H1 (cell line): ENCODE measurements around the gene LRRC49. TPM values are rescaled to one million over a fixed set of nuclear protein-coding genes. Genes with fewer than 3 reads are reported as not detected.

ENCODE experiments used
- CTCF ChIA-PET: fragments of 300-600 bp; sonication (Branson Sonifier 250); formaldehyde crosslinking; loops from one replicate; lab custom pipeline; 2021; ENCODE audit not compliant: partially characterized antibody; lab: Charles Lee
- POLR2A ChIA-PET: fragments of 300-600 bp; sonication (Branson Sonifier 250); formaldehyde crosslinking; loops from one replicate; lab custom pipeline; 2021; ENCODE audit warnings: inconsistent platforms; ENCODE audit not compliant: partially characterized antibody; lab: Charles Lee
- DNase-seq, 2 experiments: peaks; one replicate each; pipeline versions ENCODE4 v3.0.0 to v3.0.0-alpha.2; 2010 to 2022; ENCODE audit warnings: low spot score in 2 of 2, low read depth in 1 of 2, mixed read lengths in 1 of 2
- FAIRE-seq: peaks from 2 replicates; lab custom pipeline; 2011; peaks lifted over from hg19 to GRCh38; lab: Jason Lieb, UNC
- H2AFZ ChIP-seq: 2 replicates; pipeline ENCODE4 v1.8.1; 2012; ENCODE audit warnings: low read length, inconsistent platforms
- H2AK5ac ChIP-seq: 2 replicates; pipeline ENCODE4 v1.6.1; 2013; ENCODE audit warnings: low read depth, low read length
- H2BK120ac ChIP-seq: replicated peaks from 2 replicates; pipeline ENCODE3; 2013; ENCODE audit warnings: low read depth, low read length, inconsistent platforms
- H2BK12ac ChIP-seq: 2 replicates; pipeline ENCODE4 v1.6.1; 2013; ENCODE audit warnings: low read depth, low read length
- H2BK15ac ChIP-seq: 2 replicates; pipeline ENCODE4 v1.6.1; 2013; ENCODE audit warnings: low read length
- H2BK20ac ChIP-seq: 2 replicates; pipeline ENCODE4 v1.6.1; 2013; ENCODE audit warnings: low read length
- H2BK5ac ChIP-seq: 2 replicates; pipeline ENCODE4 v1.6.1; 2013; ENCODE audit warnings: low read depth, low read length
- H3K14ac ChIP-seq: 2 replicates; pipeline ENCODE4 v1.6.1; 2013; ENCODE audit warnings: inconsistent platforms; ENCODE audit not compliant: insufficient read length
- H3K18ac ChIP-seq: 2 replicates; pipeline ENCODE4 v1.6.1; 2013; ENCODE audit warnings: low read length; ENCODE audit errors: extremely low read depth
- H3K23ac ChIP-seq: 2 replicates; pipeline ENCODE4 v1.6.1; 2013; ENCODE audit warnings: inconsistent platforms; ENCODE audit not compliant: insufficient read length
- H3K23me2 ChIP-seq: 2 replicates; pipeline ENCODE4 v1.6.1; 2013; ENCODE audit warnings: low read depth, low read length
- H3K27ac ChIP-seq: 2 replicates; pipeline ENCODE4 v1.6.1; 2011; ENCODE audit warnings: low read depth, low read length, inconsistent platforms
- H3K27me3 ChIP-seq, 4 experiments: replicated peaks in 1 of 4; 1 replicate in 1 of 4; 2 replicates in 3 of 4; pipeline versions ENCODE4 v1.6.1 to v1.8.1; 2011 to 2013; ENCODE audit warnings: low read length in 3 of 4, mild to moderate bottlenecking in 3 of 4, inconsistent platforms in 2 of 4, mixed read lengths in 2 of 4, moderate library complexity in 1 of 4; ENCODE audit not compliant: control insufficient read depth in 3 of 4, insufficient read depth in 3 of 4; ENCODE audit errors: extremely low read depth in 1 of 4
- H3K36me3 ChIP-seq, 4 experiments: 2 replicates each; pipeline versions ENCODE4 v1.6.1 to v1.8.1; 2011 to 2013; ENCODE audit warnings: mild to moderate bottlenecking in 4 of 4, low read length in 3 of 4, moderate library complexity in 2 of 4, control low read depth in 1 of 4, inconsistent platforms in 1 of 4; ENCODE audit not compliant: insufficient read depth in 4 of 4, control insufficient read depth in 2 of 4
- H3K4ac ChIP-seq: replicated peaks from 2 replicates; pipeline ENCODE3; 2013; ENCODE audit warnings: low read length, low read depth, mixed read lengths, inconsistent platforms; ENCODE audit not compliant: insufficient read length
- H3K4me1 ChIP-seq, 4 experiments: replicated peaks in 1 of 4; 1 replicate in 1 of 4; 2 replicates in 3 of 4; pipeline versions ENCODE4 v1.6.1 to v1.8.1; 2011 to 2013; ENCODE audit warnings: low read length in 3 of 4, inconsistent platforms in 2 of 4, mixed read lengths in 1 of 4; ENCODE audit not compliant: insufficient read depth in 4 of 4, control insufficient read depth in 3 of 4
- H3K4me2 ChIP-seq, 2 experiments: 2 replicates each; pipeline versions ENCODE4 v1.6.1 to v1.8.1; 2011 to 2013; ENCODE audit warnings: low read depth in 2 of 2, low read length in 2 of 2, control low read depth in 1 of 2, inconsistent platforms in 1 of 2, mild to moderate bottlenecking in 1 of 2; ENCODE audit not compliant: insufficient read depth in 1 of 2
- H3K4me3 ChIP-seq, 4 experiments: fragments of 200-600, 300-600 bp in 1 of 4; sonication (generic), shearing (Covaris generic), sonication (Bioruptor Twin) in 1 of 4; 2 replicates each; pipeline versions ENCODE4 v1.5.1 to v1.8.1; 2011 to 2016; ENCODE audit warnings: low read length in 4 of 4, low read depth in 3 of 4, control low read depth in 2 of 4, inconsistent platforms in 2 of 4, mild to moderate bottlenecking in 2 of 4, mixed read lengths in 1 of 4, moderate library complexity in 1 of 4; ENCODE audit not compliant: insufficient read depth in 2 of 4; ENCODE audit errors: extremely low read depth in 1 of 4
- H3K56ac ChIP-seq: replicated peaks from 2 replicates; pipeline ENCODE3; 2013; ENCODE audit warnings: low read depth, mild to moderate bottlenecking, mixed read lengths, low read length, inconsistent platforms; ENCODE audit not compliant: insufficient read length
- H3K79me1 ChIP-seq: 2 replicates; pipeline ENCODE4 v1.6.1; 2013; ENCODE audit warnings: low read depth, low read length, control low read depth
- H3K79me2 ChIP-seq, 2 experiments: 2 replicates each; pipeline versions ENCODE4 v1.6.1 to v1.8.1; 2012 to 2013; ENCODE audit warnings: low read length in 2 of 2, mild to moderate bottlenecking in 2 of 2, inconsistent platforms in 1 of 2; ENCODE audit not compliant: insufficient read depth in 2 of 2, control insufficient read depth in 1 of 2
- H3K9ac ChIP-seq, 4 experiments: replicated peaks in 1 of 4; 1 replicate in 1 of 4; 2 replicates in 3 of 4; pipeline versions ENCODE4 v1.6.1 to v1.8.1; 2011 to 2013; ENCODE audit warnings: low read depth in 3 of 4, low read length in 3 of 4, control low read depth in 2 of 4, mild to moderate bottlenecking in 2 of 4, moderate library complexity in 2 of 4, inconsistent platforms in 1 of 4; ENCODE audit errors: extremely low read depth in 1 of 4
- H3K9me3 ChIP-seq, 2 experiments: 2 replicates each; pipeline versions ENCODE4 v1.6.1 to v1.8.1; 2012 to 2013; ENCODE audit warnings: mild to moderate bottlenecking in 2 of 2, moderate library complexity in 2 of 2, control low read depth in 1 of 2, inconsistent platforms in 1 of 2, low read depth in 1 of 2, low read length in 1 of 2, mixed read lengths in 1 of 2; ENCODE audit not compliant: insufficient read depth in 2 of 2
- H4K20me1 ChIP-seq, 2 experiments: replicated peaks in 1 of 2; 2 replicates each; pipeline versions ENCODE3 to v1.8.1; 2011 to 2013; ENCODE audit warnings: inconsistent platforms in 2 of 2, low read length in 2 of 2, mild to moderate bottlenecking in 1 of 2; ENCODE audit not compliant: insufficient read depth in 2 of 2, control insufficient read depth in 1 of 2
- H4K5ac ChIP-seq: 2 replicates; pipeline ENCODE4 v1.6.1; 2013; ENCODE audit warnings: low read length, low read depth, mixed read lengths, inconsistent platforms; ENCODE audit not compliant: insufficient read length
- H4K8ac ChIP-seq: 2 replicates; pipeline ENCODE4 v1.8.0; 2013; ENCODE audit warnings: mild to moderate bottlenecking, moderate library complexity, low read length, inconsistent platforms; ENCODE audit not compliant: insufficient read depth; ENCODE audit errors: extremely low read depth
- H4K91ac ChIP-seq: replicated peaks from 2 replicates; pipeline ENCODE3; 2013; ENCODE audit warnings: low read length, mixed read lengths, inconsistent platforms; ENCODE audit not compliant: insufficient read length
- ATF3 ChIP-seq: IDR thresholded peaks from 2 replicates; pipeline ENCODE4 v1.6.1; 2011; ENCODE audit warnings: low read depth, mild to moderate bottlenecking, low read length; ENCODE audit not compliant: insufficient read depth
- EGR1 ChIP-seq: IDR thresholded peaks from 2 replicates; pipeline ENCODE4 v1.6.1; 2011; ENCODE audit warnings: low read depth, low read length, borderline replicate concordance
- EZH2 ChIP-seq: fragments of 200-600 bp; sonication (generic); IDR thresholded peaks from 2 replicates; pipeline ENCODE4 v1.7.1; 2012; ENCODE audit warnings: low read depth, mild to moderate bottlenecking, moderate library complexity, low read length, inconsistent platforms; ENCODE audit not compliant: severe bottlenecking
- HDAC6 ChIP-seq: IDR thresholded peaks from one replicate; pipeline ENCODE4 v1.7.1; 2012; ENCODE audit warnings: low read depth, mild to moderate bottlenecking, inconsistent platforms, low read length, moderate library complexity
- KDM1A ChIP-seq: fragments of 200-600, 300-600 bp; sonication (generic); IDR thresholded peaks from 2 replicates; pipeline ENCODE4 v1.7.1; 2016; ENCODE audit warnings: mild to moderate bottlenecking, low read length, borderline replicate concordance
- KDM5A ChIP-seq: fragments of 200-600 bp; IDR thresholded peaks from 2 replicates; pipeline ENCODE4 v1.7.1; 2012; ENCODE audit warnings: mild to moderate bottlenecking, low read length, inconsistent platforms, mixed read lengths
- POLR2AphosphoS5 ChIP-seq: IDR thresholded peaks from 2 replicates; pipeline ENCODE4 v1.6.1; 2011; ENCODE audit warnings: low read depth, low read length
- RFX5 ChIP-seq: IDR thresholded peaks from 2 replicates; pipeline ENCODE4 v1.6.1; 2011; ENCODE audit warnings: low read depth, low read length, improper control_type of control experiment, borderline replicate concordance
- SIX5 ChIP-seq: IDR thresholded peaks from 2 replicates; pipeline ENCODE4 v1.6.1; 2011; ENCODE audit warnings: mild to moderate bottlenecking, low read depth, low read length
- SP1 ChIP-seq: IDR thresholded peaks from 2 replicates; pipeline ENCODE4 v1.6.1; 2011; ENCODE audit warnings: low read depth, low read length
- SP2 ChIP-seq: IDR thresholded peaks from 2 replicates; pipeline ENCODE4 v1.6.1; 2012; ENCODE audit warnings: mild to moderate bottlenecking, low read length, inconsistent platforms
- TAF1 ChIP-seq: IDR thresholded peaks from 2 replicates; pipeline ENCODE4 v1.6.1; 2011; ENCODE audit warnings: mild to moderate bottlenecking, low read depth, low read length
- USF2 ChIP-seq: IDR thresholded peaks from 2 replicates; pipeline ENCODE4 v1.6.1; 2011; ENCODE audit warnings: low read length, improper control_type of control experiment
- WGBS, 2 experiments: shearing (Covaris generic) in 1 of 2; methylation state at CpG; one replicate each; pipeline versions ENCODE4 v1.1.6 to v1.1.7; 2013 to 2015; ENCODE audit warnings: low lambda C conversion rate in 2 of 2, mixed read lengths in 2 of 2, inconsistent platforms in 1 of 2, low coverage in 1 of 2, missing lambda C conversion rate in 1 of 2; ENCODE audit not compliant: insufficient replicate concordance in 2 of 2, insufficient coverage in 1 of 2, insufficient read length in 1 of 2; ENCODE audit errors: extremely low coverage in 1 of 2, missing lambda C conversion rate in 1 of 2; 5-methylcytosine and 5-hydroxymethylcytosine counted together
- polyA plus RNA-seq, 7 experiments: library from polyadenylated mRNA; depleted of rRNA in 3 of 7; stranded (reverse) in 5 of 7; unstranded in 2 of 7; fragments of >200 nt in 5 of 7; fragments of 200-250 nt in 2 of 7; gene quantifications; 1 replicate in 5 of 7; 2 replicates in 1 of 7; 4 replicates in 1 of 7; pipeline versions ENCODE4 v1.2.1 to v1.2.3, GENCODE V29; 2011 to 2013; ENCODE audit warnings: missing spikeins in 2 of 7, mixed read lengths in 2 of 7
- total RNA-seq: library from RNA; stranded (reverse); fragmentation: NEBNext Ultra II Directional; extraction: Animal tissue kit (Norgen Biotek cat#: 25700); gene quantifications from 2 replicates; pipeline ENCODE4 v1.2.1, GENCODE V29; 2021

The LRRC49 gene
- total and polyA plus RNA-seq, 2 of the 8 experiments (the other 6 are each of a cell fraction or from before 2014, with no cell fraction given), result 5.0 to 10.4 TPM

GRCh38 chr15:70912187-70912586 lies 19.6 kb downstream of the LRRC49 start:
- H3K9me3 ChIP-seq, result no peaks in the 10 kb centered on the region
- no peak overlapping the region for H3K14ac ChIP-seq
- no peaks in the 10 kb centered on the region for H3K27me3 ChIP-seq
- H3K4me1 ChIP-seq, result peaks cover 0 to 4% (median 0%) of the 10 kb centered on the region in 4 experiments; a peak in 1 of 7 replicates
- H3K9ac ChIP-seq, result no peak overlapping the region
- H3K4ac ChIP-seq, result no peak overlapping the region
- H3K18ac ChIP-seq, result no peak overlapping the region
- H3K4me2 ChIP-seq, result no peak overlapping the region
- FAIRE-seq, result no peak
- H4K5ac ChIP-seq, result no peak overlapping the region
- WGBS, 2 experiments, result 92% methylated on average over 1 of the region's 1 CpG; no CpG with 5 or more reads in 1 of the 2 experiments
- H2AFZ ChIP-seq, result no peak overlapping the region
- H2BK5ac ChIP-seq, result no peak overlapping the region
- no peak overlapping the region for H4K91ac ChIP-seq
- no peak for DNase-seq
- H2AK5ac ChIP-seq, result no peak overlapping the region
- H3K79me2 ChIP-seq, result no peaks in the 10 kb centered on the region
- no peaks in the 10 kb centered on the region; the same call in 1 of the 2 replicates for H3K23me2 ChIP-seq
- POLR2A ChIA-PET, result no interaction called here
- H3K56ac ChIP-seq, result no peak overlapping the region
- H2BK20ac ChIP-seq, result no peak overlapping the region
- CTCF ChIA-PET, result interaction anchor here (0.9 kb wide), 1 partner anchor 24 kb away, joined by 3 read pairs; no protein-coding TSS in a partner anchor
- peaks cover 0 to 2% of the 10 kb centered on the region in 2 experiments for H4K20me1 ChIP-seq
- H3K79me1 ChIP-seq, result no peaks in the 10 kb centered on the region
- H4K8ac ChIP-seq, result no peak overlapping the region
- no peaks in the 10 kb centered on the region for H3K36me3 ChIP-seq
- no peak overlapping the region for H3K27ac ChIP-seq
- H3K4me3 ChIP-seq, result no peak overlapping the region
- no peak overlapping the region for H2BK120ac ChIP-seq
- no peak overlapping the region for H2BK15ac ChIP-seq
- no peak overlapping the region for H3K23ac ChIP-seq
- no peak overlapping the region for H2BK12ac ChIP-seq
- TF ChIP-seq EGR1 (no peak), EZH2 (no peak), SP2 (no peak), RFX5 (no peak), USF2 (no peak), TAF1 (no peak), SP1 (no peak), SIX5 (no peak), KDM1A (no peak), KDM5A (no peak), POLR2AphosphoS5 (no peak), ATF3 (no peak), HDAC6 (no peak)
